IMR-90 (cell line): ENCODE data around the gene ATP8B4. TPM values are rescaled to one million over a fixed set of nuclear protein-coding genes. Genes with fewer than 3 reads are reported as not detected.

Experiments used
- ATAC-seq: fragments of 200-7000 bp; cut with Tn5 transposase; 2 replicates; pipeline ENCODE4 v1.9.1; 2020; ENCODE audit warnings: low read depth, mild to moderate bottlenecking, moderate library complexity
- BruUV-seq: library from RNA; stranded (reverse); fragments of 400-500 nt; replicated peaks from 2 replicates; lab custom pipeline; 2021; lab: Mats Ljungman, UMichigan
- CTCF ChIA-PET: fragments of 300-600 bp; formaldehyde crosslinking; extraction: SDS; loops from one replicate; lab custom pipeline; 2021; ENCODE audit warnings: antibody characterized with exemption; lab: Yijun Ruan, JAX
- POLR2A ChIA-PET: fragments of 300-600 bp; sonication (Branson Sonifier 250); formaldehyde crosslinking; loops from one replicate; lab custom pipeline; 2022; ENCODE audit warnings: antibody characterized with exemption; ENCODE audit not compliant: unreplicated experiment; lab: Charles Lee
- DNase-seq: peaks from one replicate; pipeline ENCODE4 v3.0.0; 2013
- H2AFZ ChIP-seq: replicated peaks from 2 replicates; pipeline ENCODE3; 2013; ENCODE audit warnings: low read length, mild to moderate bottlenecking; ENCODE audit not compliant: poor library complexity
- H2AK5ac ChIP-seq: 2 replicates; pipeline ENCODE4 v1.6.1; 2013; ENCODE audit warnings: low read depth, low read length, inconsistent platforms
- H2AK9ac ChIP-seq: replicated peaks from 2 replicates; pipeline ENCODE3; 2013; ENCODE audit warnings: mild to moderate bottlenecking, low read depth, low read length, moderate library complexity; ENCODE audit not compliant: poor library complexity
- H2BK120ac ChIP-seq: 2 replicates; pipeline ENCODE4 v1.6.1; 2013; ENCODE audit warnings: low read depth, low read length, inconsistent platforms
- H2BK15ac ChIP-seq: 3 replicates; pipeline ENCODE4 v1.6.1; 2013; ENCODE audit warnings: low read depth, low read length, inconsistent platforms
- H2BK20ac ChIP-seq: 2 replicates; pipeline ENCODE4 v1.6.1; 2013; ENCODE audit warnings: low read depth, mild to moderate bottlenecking, inconsistent platforms, low read length, moderate library complexity
- H2BK5ac ChIP-seq: 2 replicates; pipeline ENCODE4 v1.6.1; 2013; ENCODE audit warnings: mild to moderate bottlenecking, low read depth, low read length, inconsistent platforms; ENCODE audit not compliant: poor library complexity, severe bottlenecking
- H3K14ac ChIP-seq: replicated peaks from 2 replicates; pipeline ENCODE4 v1.6.1; 2013; ENCODE audit warnings: low read depth, low read length, inconsistent platforms
- H3K18ac ChIP-seq: 2 replicates; pipeline ENCODE4 v1.6.1; 2013; ENCODE audit warnings: low read depth, low read length, control low read depth
- H3K23ac ChIP-seq: 2 replicates; pipeline ENCODE4 v1.6.1; 2013; ENCODE audit warnings: low read depth, low read length, inconsistent platforms
- H3K27ac ChIP-seq: 2 replicates; pipeline ENCODE4 v1.5.1; 2013; ENCODE audit warnings: mild to moderate bottlenecking, control low read depth, low read length; ENCODE audit not compliant: insufficient read depth
- H3K27me3 ChIP-seq: 2 replicates; pipeline ENCODE4 v1.6.1; 2013; ENCODE audit warnings: low read length; ENCODE audit not compliant: control insufficient read depth, insufficient read depth
- H3K36me3 ChIP-seq: 2 replicates; pipeline ENCODE4 v1.6.1; 2013; ENCODE audit warnings: low read length, mixed read lengths; ENCODE audit not compliant: control insufficient read depth, insufficient read depth
- H3K4ac ChIP-seq: 2 replicates; pipeline ENCODE4 v1.6.1; 2013; ENCODE audit warnings: low read depth, low read length, inconsistent platforms
- H3K4me1 ChIP-seq: 2 replicates; pipeline ENCODE4 v1.6.1; 2013; ENCODE audit warnings: low read length, mixed read lengths; ENCODE audit not compliant: control insufficient read depth, insufficient read depth
- H3K4me2 ChIP-seq: 2 replicates; pipeline ENCODE4 v1.6.1; 2013; ENCODE audit warnings: low read depth, mild to moderate bottlenecking, control low read depth, low read length, moderate library complexity
- H3K4me3 ChIP-seq: 2 replicates; pipeline ENCODE4 v1.5.1; 2013; ENCODE audit warnings: low read depth, mild to moderate bottlenecking, control low read depth, low read length, moderate library complexity; ENCODE audit not compliant: insufficient read depth
- H3K56ac ChIP-seq: 2 replicates; pipeline ENCODE4 v1.6.1; 2013; ENCODE audit warnings: low read length, inconsistent platforms; ENCODE audit not compliant: insufficient read depth; ENCODE audit errors: extremely low read depth
- H3K79me1 ChIP-seq, 2 experiments: 2 replicates each; pipeline ENCODE4 v1.6.1; 2013; ENCODE audit warnings: low read length in 2 of 2, inconsistent platforms in 1 of 2, low read depth in 1 of 2
- H3K9ac ChIP-seq: 2 replicates; pipeline ENCODE4 v1.6.1; 2013; ENCODE audit warnings: low read depth, low read length, control low read depth
- H3K9me1 ChIP-seq: 2 replicates; pipeline ENCODE4 v1.6.1; 2013; ENCODE audit warnings: low read length, inconsistent platforms; ENCODE audit not compliant: insufficient read depth
- H3K9me3 ChIP-seq: 2 replicates; pipeline ENCODE4 v1.6.1; 2013; ENCODE audit warnings: low read length; ENCODE audit not compliant: control insufficient read depth, insufficient read depth
- H4K20me1 ChIP-seq: 2 replicates; pipeline ENCODE4 v1.6.1; 2013; ENCODE audit warnings: low read length, inconsistent platforms; ENCODE audit not compliant: insufficient read depth
- H4K5ac ChIP-seq: 2 replicates; pipeline ENCODE4 v1.6.1; 2013; ENCODE audit warnings: mild to moderate bottlenecking, low read depth, low read length, control low read depth
- H4K8ac ChIP-seq, 2 experiments: 2 replicates each; pipeline ENCODE4 v1.6.1; 2013; ENCODE audit warnings: low read depth in 2 of 2, low read length in 2 of 2, control low read depth in 1 of 2, inconsistent platforms in 1 of 2
- H4K91ac ChIP-seq: 2 replicates; pipeline ENCODE4 v1.6.1; 2013; ENCODE audit warnings: low read depth, low read length, inconsistent platforms; ENCODE audit not compliant: insufficient read depth
- CEBPB ChIP-seq: IDR thresholded peaks from 2 replicates; pipeline ENCODE4 v1.6.1; 2012; ENCODE audit warnings: low read depth, low read length, improper control_type of control experiment
- CHD1 ChIP-seq: IDR thresholded peaks from 2 replicates; pipeline ENCODE4 v1.6.1; 2012; ENCODE audit warnings: low read depth, low read length, improper control_type of control experiment
- MAFK ChIP-seq: IDR thresholded peaks from 2 replicates; pipeline ENCODE4 v1.6.1; 2012; ENCODE audit warnings: low read depth, low read length, improper control_type of control experiment
- MAZ ChIP-seq: IDR thresholded peaks from 2 replicates; pipeline ENCODE4 v1.6.1; 2012; ENCODE audit warnings: low read depth, mild to moderate bottlenecking, low read length, improper control_type of control experiment, moderate library complexity, borderline replicate concordance
- NFE2L2 ChIP-seq: fragments of 150-350 bp; IDR thresholded peaks from 2 replicates; pipeline ENCODE4 v1.6.1; 2016; ENCODE audit warnings: low read depth, mild to moderate bottlenecking, low read length
- RCOR1 ChIP-seq: IDR thresholded peaks from 2 replicates; pipeline ENCODE4 v1.6.1; 2012; ENCODE audit warnings: mild to moderate bottlenecking, low read length, improper control_type of control experiment; ENCODE audit not compliant: insufficient replicate concordance
- SMC3 ChIP-seq: fragments of 150-350 bp; IDR thresholded peaks from 2 replicates; pipeline ENCODE4 v1.6.1; 2016; ENCODE audit warnings: low read depth, mild to moderate bottlenecking, antibody characterized with exemption, low read length, moderate library complexity
- WGBS, 2 experiments: methylation state at CpG; one replicate each; pipeline versions ENCODE4 v1.1.5 to v1.1.7; 2013; ENCODE audit warnings: missing lambda C conversion rate in 2 of 2; ENCODE audit not compliant: insufficient read length in 1 of 2; ENCODE audit errors: extremely low coverage in 2 of 2; 5-methylcytosine and 5-hydroxymethylcytosine counted together
- dilution Hi-C: fragments of 300-500 bp; cut with HindIII; formaldehyde crosslinking; loops from one replicate; pipeline ENCODE4 v1.14.3; 2018; ENCODE audit warnings: low sequenced_read_pairs; ENCODE audit not compliant: unreplicated experiment
- in situ Hi-C: fragments of 300-500 bp; cut with MboI; formaldehyde crosslinking; loops from 3 replicates; pipeline ENCODE4 v1.14.3; 2019; ENCODE audit warnings: low sequenced_read_pairs, inconsistent platforms, mixed read lengths
- intact Hi-C: fragments of 100-400 bp; cut with micrococcal nuclease; formaldehyde crosslinking; loops from 2 replicates; pipeline ENCODE4 v1.10.0; 2022
- polyA plus RNA-seq, 3 experiments: library from polyadenylated mRNA; depleted of rRNA; stranded (reverse); fragments of >200 nt; gene quantifications; 2 replicates each; pipeline ENCODE4 v1.2.3, GENCODE V29; 2012; ENCODE audit warnings: low replicate concordance in 1 of 3
- total RNA-seq: library from RNA; depleted of rRNA; stranded (reverse); fragments of >200 nt; gene quantifications from 2 replicates; pipeline ENCODE4 v1.2.3, GENCODE V29; 2012
- TF ChIP-seq, protein P1 (sequence below): fragments of 150-350 bp; IDR thresholded peaks from 2 replicates; pipeline ENCODE4 v1.6.1; 2017; ENCODE audit warnings: mild to moderate bottlenecking, antibody characterized with exemption, low read length, low read depth
- TF ChIP-seq, protein P2 (sequence below): fragments of 150-350 bp; IDR thresholded peaks from 2 replicates; pipeline ENCODE4 v1.6.1; 2016; ENCODE audit warnings: low read depth, mild to moderate bottlenecking, low read length, moderate library complexity, borderline replicate concordance

Gene ATP8B4
- total and polyA plus RNA-seq, 2 of the 4 experiments (the other 2 are of a cell fraction) = 0.12 to 0.54 TPM

DNA sequence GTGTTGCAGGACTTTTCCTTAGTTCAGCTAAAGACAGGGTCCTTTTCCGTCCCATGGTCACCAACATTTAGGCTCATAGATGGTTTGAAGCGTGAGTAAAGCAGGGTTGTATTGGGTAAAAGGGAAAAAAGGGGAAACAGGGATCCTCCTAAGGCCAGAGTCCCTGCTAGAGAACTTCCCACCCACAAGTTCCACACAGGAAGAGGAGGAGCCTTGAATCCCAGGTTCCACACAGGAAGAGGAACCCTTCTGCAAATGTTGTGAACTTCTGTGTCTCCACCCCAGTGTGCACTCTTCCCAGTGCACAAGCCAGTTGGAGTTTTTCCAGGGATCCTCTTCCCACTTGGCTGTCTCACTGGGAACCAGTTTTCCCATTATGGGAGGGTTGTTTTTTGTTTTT is 27.6 kb upstream of the ATP8B4 start:
- no peak overlapping the region for H2AK9ac ChIP-seq
- H3K4ac ChIP-seq = peak overlapping the region; percentile 44
- no peak overlapping the region for H3K4me3 ChIP-seq
- peaks cover 5% of the 10 kb centered on the region; the same call in 1 of the 2 replicates for H3K9me1 ChIP-seq
- no peak for ATAC-seq
- no peak for DNase-seq
- peak overlapping the region; percentile 77 for H4K5ac ChIP-seq
- no peak overlapping the region for H3K4me2 ChIP-seq
- dilution Hi-C loops = no loop called here
- H4K8ac ChIP-seq = peak overlapping the region; percentile 44 to 84; a peak in 3 of 4 replicates
- H2BK120ac ChIP-seq = peak overlapping the region; percentile 10
- no peaks in the 10 kb centered on the region; the same call in 1 of the 2 replicates for H3K4me1 ChIP-seq
- ChIA-PET CTCF (interaction anchor here (1.6 kb wide), 1 partner anchor 92 kb away, joined by 4 read pairs; no protein-coding TSS in a partner anchor), POLR2A (interaction anchor here (0.6 kb wide), 1 partner anchor 1290 kb away, joined by 7 read pairs; no protein-coding TSS in a partner anchor)
- no peak overlapping the region for H3K27ac ChIP-seq
- peak overlapping the region; percentile 72 for H2AFZ ChIP-seq
- no peaks in the 10 kb centered on the region for H3K36me3 ChIP-seq
- H3K23ac ChIP-seq = no peak overlapping the region
- H4K91ac ChIP-seq = peak overlapping the region; percentile 8; the same call in 1 of the 2 replicates
- H3K79me1 ChIP-seq = no peaks in the 10 kb centered on the region
- no peak overlapping the region; the same call in 1 of the 2 replicates for H3K18ac ChIP-seq
- no peak overlapping the region for H2AK5ac ChIP-seq
- H2BK20ac ChIP-seq = peak overlapping the region; percentile 38
- H3K9me3 ChIP-seq = no peaks in the 10 kb centered on the region
- in situ Hi-C loops = loop anchor here (5.0 to 25.0 kb wide), 5 partner anchors 161 to 1782 kb away; partner anchors contain the start of gene FGF7
- TF ChIP-seq RCOR1 = no peak
- TF ChIP-seq CEBPB = no peak
- TF ChIP-seq SMC3 = no peak
- no peak for TF ChIP-seq NFE2L2
- TF ChIP-seq, protein P1, sequence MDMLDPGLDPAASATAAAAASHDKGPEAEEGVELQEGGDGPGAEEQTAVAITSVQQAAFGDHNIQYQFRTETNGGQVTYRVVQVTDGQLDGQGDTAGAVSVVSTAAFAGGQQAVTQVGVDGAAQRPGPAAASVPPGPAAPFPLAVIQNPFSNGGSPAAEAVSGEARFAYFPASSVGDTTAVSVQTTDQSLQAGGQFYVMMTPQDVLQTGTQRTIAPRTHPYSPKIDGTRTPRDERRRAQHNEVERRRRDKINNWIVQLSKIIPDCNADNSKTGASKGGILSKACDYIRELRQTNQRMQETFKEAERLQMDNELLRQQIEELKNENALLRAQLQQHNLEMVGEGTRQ = no peak
- no peak for TF ChIP-seq MAZ
- TF ChIP-seq MAFK = no peak
- no peak for TF ChIP-seq CHD1
- TF ChIP-seq, protein P2, sequence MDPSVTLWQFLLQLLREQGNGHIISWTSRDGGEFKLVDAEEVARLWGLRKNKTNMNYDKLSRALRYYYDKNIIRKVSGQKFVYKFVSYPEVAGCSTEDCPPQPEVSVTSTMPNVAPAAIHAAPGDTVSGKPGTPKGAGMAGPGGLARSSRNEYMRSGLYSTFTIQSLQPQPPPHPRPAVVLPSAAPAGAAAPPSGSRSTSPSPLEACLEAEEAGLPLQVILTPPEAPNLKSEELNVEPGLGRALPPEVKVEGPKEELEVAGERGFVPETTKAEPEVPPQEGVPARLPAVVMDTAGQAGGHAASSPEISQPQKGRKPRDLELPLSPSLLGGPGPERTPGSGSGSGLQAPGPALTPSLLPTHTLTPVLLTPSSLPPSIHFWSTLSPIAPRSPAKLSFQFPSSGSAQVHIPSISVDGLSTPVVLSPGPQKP = no peak
- intact Hi-C loops = loop anchor here (5.0 to 10.0 kb wide), 3 partner anchors 272 to 1502 kb away; partner anchors contain the start of gene FBN1
- no TSS peak for BruUV-seq
- no peaks in the 10 kb centered on the region for H3K27me3 ChIP-seq
- no CpG with 5 or more reads among the region's 2 CpGs for WGBS, 2 experiments
- H3K9ac ChIP-seq = no peak overlapping the region
- H2BK5ac ChIP-seq = no peak overlapping the region
- no peak overlapping the region for H3K56ac ChIP-seq
- no peaks in the 10 kb centered on the region for H4K20me1 ChIP-seq
- H2BK15ac ChIP-seq = 0 out of 3 replicates have a peak overlapping the region, but pooled peaks have one; percentile 23
- no peak overlapping the region for H3K14ac ChIP-seq
